Inferior parietal cortex (tissue), 1 donor: Measurements from ENCODE around the gene UBA52.
"Not testable (repeated sequence)": the region's sequence is repeated elsewhere in the genome, so short reads cannot be mapped to it uniquely, and the experiment has no call there.

Experiments used
- DNase-seq: peaks from one replicate; pipeline ENCODE4 v3.0.0-alpha.2; 2016; ENCODE audit errors: extremely low spot score

The UBA52 gene

DNA sequence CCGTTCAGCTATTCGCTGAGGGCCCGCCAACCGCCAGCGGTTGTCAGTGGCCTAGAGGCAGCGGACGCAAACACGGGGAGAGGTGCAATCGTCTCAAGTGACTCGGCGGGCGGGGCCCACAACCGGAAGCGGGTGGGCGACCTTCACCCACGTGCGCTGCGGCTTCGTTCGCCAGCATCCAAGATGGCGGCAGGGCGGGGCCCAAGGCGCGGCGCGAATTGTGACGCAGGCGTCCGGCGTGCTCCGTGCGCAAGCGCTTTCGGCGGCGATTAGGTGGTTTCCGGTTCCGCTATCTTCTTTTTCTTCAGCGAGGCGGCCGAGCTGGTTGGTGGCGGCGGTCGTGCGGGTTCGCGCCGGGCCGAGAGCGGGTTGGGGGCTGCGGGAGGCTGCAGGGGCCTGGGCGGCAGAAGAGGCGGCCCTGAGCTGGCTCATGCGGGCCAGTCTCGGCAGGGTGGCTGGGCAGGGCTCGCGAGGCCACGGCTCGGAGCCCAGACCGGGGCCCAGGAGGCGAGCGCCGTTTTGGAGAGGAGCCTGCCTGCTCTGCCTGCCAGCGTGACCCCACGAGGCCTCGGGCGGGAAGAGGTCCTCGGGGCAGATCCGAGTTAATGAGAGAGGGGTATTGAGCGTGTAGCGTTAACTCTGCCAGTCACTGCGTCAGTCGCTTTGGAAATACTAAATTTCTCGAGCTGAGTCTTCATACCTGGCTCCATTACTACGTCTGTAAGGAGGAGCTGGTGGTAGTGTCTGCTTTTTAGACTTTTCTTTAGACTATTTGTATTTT is at the start of gene UBA52:
TSS of gene UBA52 (plus strand) at position 294 of the 781 bp plus-strand sequence. CDS start 1,444 bp downstream, outside the sequence.
- DNase-seq, result peak; percentile 98

GRCh38 chr19:18522124-18522861 is 49.4 kb upstream of the UBA52 start:
- peak; percentile 99 for DNase-seq

- DNase-seq, result not testable (repeated sequence)
Measured at GRCh38 chr19:18522862-18523440, 48.7 kb upstream of the UBA52 start.

- no peak for DNase-seq
Measured at GRCh38 chr19:18523841-18524240, 47.8 kb upstream of the UBA52 start.

DNA sequence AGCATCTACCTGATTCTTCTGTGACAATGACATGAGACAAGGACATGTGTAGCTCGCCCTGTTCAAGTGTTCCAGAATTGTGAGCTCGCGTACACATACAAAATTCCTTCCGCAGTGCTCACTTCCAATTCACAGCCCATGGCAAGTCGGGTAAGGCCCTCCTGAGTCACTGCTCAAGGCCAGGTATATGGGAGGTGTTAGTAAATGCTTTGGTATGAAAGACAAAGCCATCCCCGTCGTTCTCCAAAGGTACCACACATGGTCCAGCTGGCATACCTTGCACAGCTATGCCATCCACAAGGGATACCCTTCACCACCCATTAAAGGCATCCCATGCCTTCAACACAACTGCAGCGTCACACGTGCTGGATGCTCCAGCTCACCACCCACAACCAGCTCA is 45.3 kb upstream of the UBA52 start:
- no peak for DNase-seq

DNA sequence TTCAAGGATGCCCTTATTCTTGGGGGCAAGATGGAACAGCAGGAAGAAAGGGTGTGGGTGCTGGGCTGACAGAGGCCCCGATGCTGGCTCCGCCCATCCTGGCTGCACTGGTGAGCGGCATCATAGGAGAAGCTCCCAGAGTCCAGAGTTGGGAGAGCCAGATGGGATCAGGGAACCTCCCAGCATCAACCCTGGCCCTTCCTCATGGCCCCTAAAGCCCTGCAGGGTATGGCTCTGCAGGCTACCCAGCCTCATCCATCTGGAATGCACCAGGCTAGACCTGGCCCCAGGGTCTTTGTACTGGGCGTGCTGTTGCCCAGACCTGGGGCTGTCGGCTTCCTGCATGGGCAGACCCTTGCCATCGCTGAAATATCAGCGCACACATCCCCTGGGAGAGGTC is 41.9 kb upstream of the UBA52 start:
- no peak for DNase-seq

DNA sequence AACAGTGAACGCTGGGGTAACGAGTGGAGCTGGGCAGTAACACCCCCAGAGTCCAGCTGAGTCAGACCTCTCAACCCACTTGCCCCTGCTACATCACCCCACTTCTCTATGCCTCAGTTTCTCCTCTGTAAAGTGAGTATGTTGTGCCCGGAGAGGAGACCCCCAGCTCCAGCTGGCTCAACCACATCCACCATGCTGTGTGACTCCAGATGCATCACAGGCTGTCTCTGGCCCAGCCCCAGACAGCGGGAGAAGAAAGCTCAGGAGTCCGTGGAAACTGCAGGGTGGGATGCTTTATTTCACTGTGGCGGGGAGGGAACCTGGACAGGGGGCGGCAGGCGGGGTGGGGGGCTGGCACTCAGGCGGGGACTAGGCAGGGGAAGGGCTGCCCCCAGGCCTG is 40.2 kb upstream of the UBA52 start:
- no peak for DNase-seq

DNA sequence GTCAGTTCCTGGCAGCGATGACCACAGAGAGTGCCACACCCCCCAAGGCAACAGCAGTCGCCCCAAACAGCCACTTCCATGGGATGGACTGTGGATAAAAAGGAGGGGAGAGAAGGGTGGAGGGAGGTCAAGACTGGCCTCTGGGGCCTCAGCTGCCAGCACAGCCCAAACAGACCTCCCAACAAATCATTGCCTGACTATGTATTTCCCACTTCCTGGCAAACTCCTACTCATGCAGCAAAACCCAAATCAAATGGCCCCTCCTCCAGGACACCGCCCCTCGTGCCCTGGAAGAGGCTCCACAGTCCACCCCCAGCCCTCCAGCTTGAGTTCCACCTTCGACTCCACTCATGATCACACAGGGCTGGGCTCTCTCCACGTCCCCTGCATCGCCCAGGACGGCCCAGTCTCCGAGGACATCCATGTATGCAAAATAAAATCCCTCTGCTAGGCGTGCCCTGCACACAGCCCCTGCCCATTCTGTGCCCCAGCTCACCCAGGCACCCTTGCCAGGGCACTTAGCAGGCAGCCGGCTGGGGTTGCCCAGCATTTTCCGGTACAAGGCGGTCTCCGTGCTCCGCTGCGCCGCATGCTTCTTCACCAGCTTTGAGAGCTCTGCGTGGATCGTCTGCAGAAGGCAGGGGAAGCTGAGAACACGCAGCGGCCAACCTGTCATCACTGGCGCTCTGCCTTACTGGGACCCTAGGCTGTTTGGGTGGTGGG is 39.3 kb upstream of the UBA52 start:
- no peak for DNase-seq

DNA sequence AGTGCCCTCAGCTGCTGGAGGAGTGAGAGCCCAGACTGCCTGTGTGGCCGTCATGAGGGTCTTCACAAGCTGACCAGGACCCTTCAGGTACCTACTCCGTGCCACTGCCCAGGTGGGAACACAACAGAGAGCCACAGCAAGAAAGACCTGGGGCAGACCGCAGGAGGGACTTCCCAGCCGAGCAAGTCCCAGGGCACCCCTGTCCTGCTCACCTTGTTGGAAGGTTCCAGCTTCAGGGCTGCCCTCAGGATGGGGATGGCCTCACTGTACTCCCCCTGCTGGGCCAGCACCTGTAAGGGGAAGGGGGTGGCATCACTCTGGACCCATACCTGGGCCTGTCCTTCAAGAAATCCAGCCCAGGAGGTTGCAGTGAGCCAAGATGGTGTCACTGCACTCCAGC is 38.6 kb upstream of the UBA52 start:
- no peak for DNase-seq

DNA sequence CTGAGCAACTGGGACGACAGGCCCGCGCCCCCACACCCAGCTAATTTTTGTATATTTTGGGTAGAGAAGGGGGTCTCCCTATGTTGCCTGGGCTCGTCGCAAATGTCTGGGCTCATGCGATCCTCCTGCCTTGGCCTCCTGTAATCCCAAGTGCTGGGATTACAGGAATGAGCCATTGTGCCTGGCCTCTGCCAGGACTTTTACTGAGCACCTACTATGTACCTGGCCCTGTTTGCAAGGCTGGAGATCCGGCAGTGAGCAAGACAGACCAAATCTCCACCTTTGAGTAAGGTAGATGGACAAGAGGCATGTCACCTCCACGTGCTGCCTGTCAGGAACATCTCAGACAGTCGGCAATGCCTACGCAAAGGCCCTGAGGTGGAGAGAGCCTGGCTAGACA is 35.2 kb upstream of the UBA52 start:
- no peak for DNase-seq

GRCh38 chr19:18537431-18537830 is 34.2 kb upstream of the UBA52 start:
- no peak for DNase-seq

DNA sequence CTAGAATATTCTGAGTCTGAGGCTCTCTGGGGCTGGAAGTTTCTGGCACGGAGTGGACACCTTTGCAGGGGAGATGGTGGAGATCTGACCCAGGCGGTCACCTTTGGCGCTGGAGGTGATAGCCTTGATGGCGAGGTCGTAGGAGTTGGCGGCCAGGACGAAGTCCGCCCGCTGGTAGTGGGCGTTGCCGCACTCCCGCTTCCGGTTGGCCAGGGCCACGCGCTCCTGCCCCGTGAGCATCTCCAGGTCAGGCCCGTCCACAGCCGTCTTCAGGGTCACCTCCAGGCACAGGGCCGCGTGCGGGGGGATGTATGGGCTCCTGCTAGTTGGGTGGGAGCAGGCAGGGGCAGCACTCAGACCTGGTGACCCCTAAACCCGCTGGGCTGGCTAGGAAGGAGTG is 33.5 kb upstream of the UBA52 start:
- no peak for DNase-seq

GRCh38 chr19:18539372-18539771 is 32.3 kb upstream of the UBA52 start:
- DNase-seq, result no peak

GRCh38 chr19:18540200-18540599 is 31.5 kb upstream of the UBA52 start:
- DNase-seq, result not testable (repeated sequence)

DNA sequence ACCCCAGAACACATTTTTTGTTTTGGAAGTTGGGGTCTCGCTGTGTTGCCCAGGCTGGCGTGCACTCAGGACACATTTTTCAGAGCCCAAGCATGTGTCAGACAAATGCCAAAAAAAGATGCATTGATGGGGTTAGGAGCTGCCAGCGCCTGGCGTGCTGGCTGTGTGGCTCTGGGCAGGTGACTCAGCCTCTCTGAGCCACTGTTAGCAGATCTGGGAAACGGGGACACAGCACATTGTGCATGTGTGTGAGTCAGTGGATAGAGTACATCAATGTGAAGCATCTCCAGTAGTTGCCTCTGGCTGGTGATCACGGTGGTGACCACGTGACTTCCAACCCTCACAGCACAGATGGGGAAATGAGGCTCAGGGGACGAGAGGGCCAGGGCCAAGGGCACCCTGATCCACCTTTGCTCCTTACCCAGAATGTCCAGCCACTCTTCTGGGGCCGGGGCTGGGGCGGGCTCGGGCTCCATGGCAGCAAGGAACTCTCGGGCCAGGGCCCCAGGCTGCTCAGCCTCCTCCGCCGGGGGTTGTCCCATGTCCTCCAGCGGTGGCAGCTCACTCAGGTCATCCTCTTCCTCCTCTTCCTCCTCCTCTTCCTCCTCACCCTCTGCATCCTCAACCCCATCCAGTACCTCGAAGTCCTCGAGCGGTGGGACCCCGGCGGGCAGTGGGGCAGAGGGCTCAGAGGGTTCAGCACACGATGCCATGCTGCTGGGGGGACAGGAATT is 30.2 kb upstream of the UBA52 start:
- DNase-seq, result no peak

DNA sequence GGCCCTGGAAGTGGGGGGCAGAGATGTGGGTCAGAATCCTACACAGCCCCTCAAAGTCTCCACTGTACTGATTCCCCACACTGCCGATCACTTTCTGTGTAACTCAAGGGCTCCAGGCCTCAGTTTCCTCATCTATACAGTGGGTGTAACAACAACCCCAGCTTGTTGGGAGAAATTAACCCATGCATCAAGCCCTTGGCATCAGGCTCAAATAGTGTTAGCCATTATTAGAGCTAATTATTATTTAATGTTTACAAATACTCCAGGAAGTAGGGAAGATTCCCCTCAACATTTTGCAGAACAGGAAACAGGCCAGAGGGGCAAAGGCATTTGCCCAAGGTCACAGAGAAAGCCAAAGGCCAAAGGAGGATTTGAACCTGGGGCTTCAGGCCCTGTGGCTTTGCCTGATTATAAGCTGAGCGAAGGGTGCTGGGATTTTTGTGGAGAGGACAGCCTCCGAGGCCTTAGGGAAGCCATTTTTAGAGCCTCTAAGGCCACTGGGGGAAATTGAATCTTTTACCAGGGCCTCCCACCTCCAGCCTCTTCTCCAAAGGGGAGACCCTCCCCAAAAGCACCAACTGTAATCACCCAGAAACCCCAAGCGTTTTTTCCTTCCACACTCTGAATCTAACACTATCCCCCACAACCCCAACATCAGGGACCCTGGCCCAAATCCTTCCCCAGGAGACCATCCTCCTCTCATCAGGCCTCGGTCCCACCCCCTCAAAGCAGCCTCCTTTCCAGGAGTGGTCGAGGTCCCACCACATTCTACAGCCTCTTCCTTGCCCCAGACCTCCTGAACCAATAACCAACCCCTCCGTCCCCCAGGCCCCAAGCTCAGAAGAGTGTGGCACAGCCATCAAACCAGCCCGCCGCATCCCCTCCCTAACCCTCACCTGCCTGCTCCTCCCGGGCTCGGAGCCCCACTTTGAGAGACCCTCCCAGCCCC is 29.4 kb upstream of the UBA52 start:
- no peak for DNase-seq

DNA sequence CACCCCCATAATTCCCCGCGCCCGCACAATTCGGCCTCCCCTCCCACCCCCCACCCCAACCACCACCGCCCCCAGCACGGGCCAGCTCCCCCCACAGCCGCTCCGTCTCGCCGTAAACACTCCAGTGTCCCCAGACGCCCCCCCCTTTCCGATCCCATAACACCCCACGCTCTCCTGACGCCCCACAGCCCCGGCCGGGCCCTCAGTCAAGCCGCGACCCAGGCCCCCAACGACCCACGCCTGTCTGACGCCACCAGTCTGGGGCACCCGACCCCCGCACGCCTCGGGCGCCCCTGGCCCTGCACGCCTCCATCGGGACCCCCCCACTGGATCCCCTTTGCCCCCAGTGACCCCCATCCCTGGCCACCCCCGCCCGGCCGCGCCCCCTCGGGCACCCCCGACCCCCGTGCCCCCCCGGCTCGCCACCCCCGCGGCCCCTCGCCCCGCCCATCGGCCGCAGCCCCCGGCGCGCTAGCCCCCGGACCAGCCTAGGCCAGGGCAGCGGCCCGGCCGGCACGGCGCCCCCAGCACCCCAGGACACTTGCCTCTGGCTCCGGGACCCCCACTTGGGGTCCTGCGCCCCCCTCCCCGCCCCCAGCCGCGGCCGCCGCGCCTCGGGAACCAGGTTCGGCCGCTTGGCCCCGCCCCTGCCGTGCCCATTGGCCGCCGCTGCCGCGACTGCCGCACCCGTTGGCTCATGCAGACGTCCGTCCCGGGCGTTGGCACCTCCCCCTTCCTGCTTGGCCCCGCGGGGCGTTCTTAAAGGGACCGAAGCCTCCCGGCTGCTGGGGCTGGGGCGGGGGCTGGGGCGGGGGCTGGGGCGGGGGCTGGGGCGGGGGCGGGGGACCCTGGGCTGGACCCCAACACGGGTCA is 28.5 kb upstream of the UBA52 start, which contains the start of gene FKBP8:
TSS of gene FKBP8 (minus strand) at position 633 of the 873 bp plus-strand sequence. CDS start 1,603 bp downstream, outside the sequence.
- peak; percentile 88 for DNase-seq

GRCh38 chr19:18543814-18544475 is 27.7 kb upstream of the UBA52 start:
- DNase-seq, result peak; percentile 74

GRCh38 chr19:18551631-18552030 is 20.0 kb upstream of the UBA52 start:
- DNase-seq, result no peak
